Keratinocyte (primary cell): ENCODE data around the gene NRF1. TPM values are rescaled to one million over a fixed set of nuclear protein-coding genes. Genes with fewer than 3 reads are reported as not detected.

Source experiments
- DNase-seq: peaks from one replicate; pipeline ENCODE4 v3.0.0-alpha.2; 2011; ENCODE audit warnings: low read depth, missing footprints, low spot score
- FAIRE-seq: peaks from 2 replicates; lab custom pipeline; 2011; peaks lifted over from hg19 to GRCh38; lab: Jason Lieb, UNC
- H2AFZ ChIP-seq: 2 replicates; pipeline ENCODE4 v1.6.0; 2012; ENCODE audit warnings: low read length, control low read depth, inconsistent platforms; ENCODE audit not compliant: control insufficient read depth
- H3K27ac ChIP-seq: 2 replicates; pipeline ENCODE4 v1.5.1; 2011; ENCODE audit warnings: low read length; ENCODE audit not compliant: control insufficient read depth, insufficient read depth
- H3K27me3 ChIP-seq: 3 replicates; pipeline ENCODE4 v1.6.0; 2011; ENCODE audit warnings: low read length; ENCODE audit not compliant: control insufficient read depth, insufficient read depth; ENCODE audit errors: extremely low read depth
- H3K36me3 ChIP-seq, 2 experiments: 2 replicates in 1 of 2; 3 replicates in 1 of 2; pipeline ENCODE4 v1.5.1; 2011; ENCODE audit warnings: low read length in 2 of 2, mild to moderate bottlenecking in 1 of 2; ENCODE audit not compliant: control insufficient read depth in 2 of 2, insufficient read depth in 2 of 2; ENCODE audit errors: extremely low read depth in 1 of 2
- H3K4me1 ChIP-seq: 3 replicates; pipeline ENCODE4 v1.5.1; 2011; ENCODE audit warnings: low read length; ENCODE audit not compliant: control insufficient read depth, insufficient read depth; ENCODE audit errors: extremely low read depth
- H3K4me2 ChIP-seq: 3 replicates; pipeline ENCODE4 v1.6.0; 2011; ENCODE audit warnings: low read depth, low read length; ENCODE audit not compliant: control insufficient read depth, insufficient read depth; ENCODE audit errors: extremely low read depth
- H3K4me3 ChIP-seq, 3 experiments: fragments of 200-600 bp in 1 of 3; sonication (generic) in 1 of 3; 2 replicates in 2 of 3; 3 replicates in 1 of 3; pipeline ENCODE4 v1.5.1; 2011 to 2016; ENCODE audit warnings: low read length in 3 of 3, mild to moderate bottlenecking in 3 of 3, control low read depth in 2 of 3, inconsistent platforms in 1 of 3, low read depth in 1 of 3, mixed read lengths in 1 of 3, mixed run types in 1 of 3, moderate library complexity in 1 of 3; ENCODE audit not compliant: control insufficient read depth in 2 of 3, insufficient read depth in 2 of 3; ENCODE audit errors: extremely low read depth in 1 of 3
- H3K79me2 ChIP-seq: 2 replicates; pipeline ENCODE4 v1.6.0; 2012; ENCODE audit warnings: low read length; ENCODE audit not compliant: control insufficient read depth, insufficient read depth
- H3K9ac ChIP-seq: 3 replicates; pipeline ENCODE4 v1.6.0; 2011; ENCODE audit warnings: low read length; ENCODE audit not compliant: control insufficient read depth, insufficient read depth; ENCODE audit errors: extremely low read depth
- H3K9me1 ChIP-seq: 3 replicates; pipeline ENCODE4 v1.6.0; 2011; ENCODE audit warnings: low read length; ENCODE audit not compliant: control insufficient read depth, insufficient read depth; ENCODE audit errors: extremely low read depth
- H3K9me3 ChIP-seq: 2 replicates; pipeline ENCODE4 v1.5.1; 2012; ENCODE audit warnings: low read depth, low read length; ENCODE audit not compliant: control insufficient read depth
- H4K20me1 ChIP-seq: 3 replicates; pipeline ENCODE4 v1.6.0; 2011; ENCODE audit warnings: low read length; ENCODE audit not compliant: control insufficient read depth, insufficient read depth; ENCODE audit errors: extremely low read depth
- CTCF ChIP-seq, 3 experiments: IDR thresholded peaks in 1 of 3; conservative IDR thresholded peaks in 1 of 3; optimal IDR thresholded peaks in 1 of 3; 2 replicates in 2 of 3; 3 replicates in 1 of 3; pipeline versions ENCODE3 to v1.5.1; 2011; ENCODE audit warnings: low read length in 3 of 3, mild to moderate bottlenecking in 3 of 3, moderate library complexity in 2 of 3, control low read depth in 1 of 3, inconsistent platforms in 1 of 3; ENCODE audit not compliant: insufficient read depth in 2 of 3; ENCODE audit errors: extremely low read depth in 1 of 3
- EZH2 ChIP-seq: IDR thresholded peaks from one replicate; pipeline ENCODE4 v1.6.1; 2012; ENCODE audit warnings: inconsistent platforms, mild to moderate bottlenecking, low read length, moderate library complexity
- dilution Hi-C: fragments of 300-500 bp; cut with MboI; formaldehyde crosslinking; loops from one replicate; pipeline ENCODE4 v1.7.0; 2020; ENCODE audit warnings: low sequenced_read_pairs; ENCODE audit not compliant: extremely low pct_ligation_motif_present
- polyA plus RNA-seq, 5 experiments: library from polyadenylated mRNA; depleted of rRNA in 3 of 5; stranded (reverse) in 3 of 5; stranded (forward) in 1 of 5; unstranded in 1 of 5; fragments of >200 nt; gene quantifications; 1 replicate in 1 of 5; 2 replicates in 3 of 5; 3 replicates in 1 of 5; pipeline versions ENCODE4 v1.2.1 to v1.2.3, GENCODE V29; 2011 to 2012; ENCODE audit warnings: missing spikeins in 2 of 5, low read depth in 1 of 5, low replicate concordance in 1 of 5

Gene NRF1
- polyA plus RNA-seq, 1 donor (not counting 4 experiments of a cell fraction or from before 2014, with no cell fraction given) = 12.6 TPM

GRCh38 chr7:129646369-129647021, 35.0 kb downstream of the NRF1 start:
- no peaks in the 10 kb centered on the region for H3K79me2 ChIP-seq
- H3K4me2 ChIP-seq = no peak overlapping the region
- H2AFZ ChIP-seq = no peak overlapping the region
- H3K27ac ChIP-seq = no peak overlapping the region
- dilution Hi-C loops = no loop called here
- FAIRE-seq = no peak
- no peak for DNase-seq
- no peak for TF ChIP-seq CTCF (optimal IDR thresholded peaks at IDR 0.05 in 1 of 3, IDR thresholded peaks at IDR 0.05 in 1 of 3, conservative IDR thresholded peaks at IDR 0.05 in 1 of 3; ENCODE audit: extremely low read depth in 1 of 3, insufficient read depth in 2 of 3, low read length in 3 of 3)
- no peak for TF ChIP-seq EZH2
- H3K9me3 ChIP-seq = no peaks in the 10 kb centered on the region
- no peak overlapping the region for H3K9ac ChIP-seq
- no peak overlapping the region for H3K4me3 ChIP-seq
- H3K4me1 ChIP-seq = peaks cover 6% of the 10 kb centered on the region
- H3K9me1 ChIP-seq = no peaks in the 10 kb centered on the region
- no peaks in the 10 kb centered on the region for H3K27me3 ChIP-seq
- no peaks in the 10 kb centered on the region for H4K20me1 ChIP-seq
- H3K36me3 ChIP-seq = no peaks in the 10 kb centered on the region

GRCh38 chr7:129649128-129649690, 37.7 kb downstream of the NRF1 start:
- Histone ChIP-seq H3K27ac (no peak overlapping the region), H3K9me3 (no peaks in the 10 kb centered on the region), H3K27me3 (no peaks in the 10 kb centered on the region), H3K79me2 (no peaks in the 10 kb centered on the region), H3K36me3 (no peaks in the 10 kb centered on the region), H3K4me3 (no peak overlapping the region), H3K4me1 (peaks cover 4% of the 10 kb centered on the region), H3K9ac (no peak overlapping the region), H3K4me2 (no peak overlapping the region), H2AFZ (no peak overlapping the region), H3K9me1 (no peaks in the 10 kb centered on the region), H4K20me1 (no peaks in the 10 kb centered on the region)
- no peak for DNase-seq
- FAIRE-seq = no peak
- dilution Hi-C loops = no loop called here
- TF ChIP-seq EZH2 (no peak), CTCF (optimal IDR thresholded peaks at IDR 0.05 in 1 of 3, IDR thresholded peaks at IDR 0.05 in 1 of 3, conservative IDR thresholded peaks at IDR 0.05 in 1 of 3; ENCODE audit: extremely low read depth in 1 of 3, insufficient read depth in 2 of 3, low read length in 3 of 3) (no peak)
